SKM-1 (cell line): ENCODE measurements around the gene GPR141.
A peak's percentile ranks its signal among the peaks of the same experiment; 100 is the strongest.

ENCODE experiments used
- DNase-seq: peaks from one replicate; lab custom pipeline; 2025; ENCODE audit not compliant: unreplicated experiment; lab: John Stamatoyannopoulos, UW

Gene GPR141

DNA sequence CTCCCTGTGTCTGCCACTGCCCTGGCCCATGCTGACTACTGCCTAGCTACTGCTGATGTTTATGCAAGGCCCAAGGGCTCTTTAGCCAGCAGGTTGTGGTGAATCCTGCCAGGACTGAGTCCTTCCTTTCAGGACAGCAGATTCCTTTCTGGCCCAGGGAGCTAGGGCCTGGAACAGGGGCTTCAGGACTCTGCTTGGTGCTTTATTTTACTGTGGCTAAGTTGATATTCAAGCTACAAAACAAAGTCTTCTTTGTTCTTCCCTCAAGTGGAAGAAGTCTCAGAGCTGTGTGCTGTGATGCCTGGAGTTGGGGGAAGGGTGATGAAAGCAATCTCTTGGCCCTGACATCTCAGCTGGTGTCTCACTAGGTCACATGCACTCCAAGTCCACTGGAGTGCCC, 98.6 kb downstream of the GPR141 start:
- DNase-seq: no peak

DNA sequence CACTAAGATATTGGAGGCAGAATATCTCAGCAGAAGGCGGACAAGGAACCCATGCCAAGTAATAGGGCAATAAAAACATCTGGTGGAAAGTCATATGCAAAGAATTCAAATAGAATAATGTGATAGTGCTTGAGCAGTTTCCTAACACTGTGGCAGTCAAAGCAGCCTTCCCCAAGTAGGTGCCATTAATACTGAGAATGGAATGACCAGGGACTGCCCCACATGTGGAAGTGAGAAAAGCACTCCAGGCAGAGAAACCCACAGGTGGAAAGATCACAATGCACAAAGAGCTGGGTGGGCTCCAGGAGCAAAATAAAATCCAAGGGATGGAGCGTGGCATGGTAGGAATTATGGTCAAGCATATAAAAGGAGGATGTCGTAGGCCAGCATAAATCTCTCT, 100.4 kb downstream of the GPR141 start:
- no peak for DNase-seq

DNA sequence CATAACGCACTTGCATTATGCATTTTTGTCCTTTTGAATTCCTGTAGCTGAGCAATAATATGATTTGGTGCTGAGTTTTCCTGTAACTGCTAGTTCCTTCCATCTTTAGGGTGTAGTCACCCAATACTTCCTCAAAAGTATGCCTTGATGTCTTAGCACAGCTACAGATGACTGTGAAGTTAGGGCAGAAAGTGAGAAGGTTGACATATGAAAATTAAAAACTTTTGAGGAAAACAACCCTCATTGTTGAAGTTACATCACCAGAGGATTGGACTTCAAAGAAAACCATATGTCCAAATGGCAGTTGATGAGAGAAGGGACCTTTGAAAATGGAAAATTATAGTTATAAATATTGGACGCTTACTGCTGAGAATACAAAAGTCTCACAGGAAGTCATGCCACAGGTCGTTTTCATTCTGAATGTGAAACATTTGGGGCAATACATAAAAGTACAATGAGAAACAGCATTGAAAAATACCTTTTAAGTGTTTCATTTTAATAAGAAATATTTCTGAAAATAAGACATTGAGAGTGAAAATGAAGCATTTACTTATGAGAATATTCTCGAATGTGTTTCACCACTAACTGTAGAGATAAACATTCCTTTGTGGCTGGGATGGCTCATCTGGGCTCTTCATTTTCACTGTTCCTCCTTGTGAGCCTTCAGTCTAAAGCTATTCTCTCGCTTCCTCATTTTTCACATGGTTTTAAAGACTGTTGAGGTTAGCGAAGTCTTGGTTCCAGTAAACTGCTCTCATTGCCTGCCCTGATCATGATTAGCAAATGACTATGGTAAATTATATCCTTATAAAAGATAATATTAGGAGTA, 103.4 kb downstream of the GPR141 start:
- peak; percentile 93 for DNase-seq
